ENCODE data around the gene FAXDC2.

DNA sequence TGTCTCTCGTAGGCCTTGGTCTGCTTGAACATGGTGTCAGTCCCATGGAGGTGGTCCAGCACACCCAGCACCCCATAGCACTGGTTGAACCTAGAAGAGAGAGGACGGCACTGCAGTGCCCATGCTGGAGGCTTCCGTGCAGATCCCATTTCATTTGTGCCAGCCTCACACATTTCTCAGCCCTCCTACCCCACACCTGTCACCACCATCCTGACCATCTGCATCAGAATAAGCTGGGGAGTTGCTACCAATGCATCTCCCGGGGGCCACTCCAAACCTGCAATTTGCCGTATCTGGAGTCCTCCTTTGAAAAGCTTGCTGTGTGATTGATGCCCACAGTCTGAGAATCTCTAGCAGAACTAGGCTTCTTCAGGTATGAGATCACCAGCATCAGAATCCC is 30.0 kb downstream of the FAXDC2 start:
- TF ChIP-seq, protein P1, sequence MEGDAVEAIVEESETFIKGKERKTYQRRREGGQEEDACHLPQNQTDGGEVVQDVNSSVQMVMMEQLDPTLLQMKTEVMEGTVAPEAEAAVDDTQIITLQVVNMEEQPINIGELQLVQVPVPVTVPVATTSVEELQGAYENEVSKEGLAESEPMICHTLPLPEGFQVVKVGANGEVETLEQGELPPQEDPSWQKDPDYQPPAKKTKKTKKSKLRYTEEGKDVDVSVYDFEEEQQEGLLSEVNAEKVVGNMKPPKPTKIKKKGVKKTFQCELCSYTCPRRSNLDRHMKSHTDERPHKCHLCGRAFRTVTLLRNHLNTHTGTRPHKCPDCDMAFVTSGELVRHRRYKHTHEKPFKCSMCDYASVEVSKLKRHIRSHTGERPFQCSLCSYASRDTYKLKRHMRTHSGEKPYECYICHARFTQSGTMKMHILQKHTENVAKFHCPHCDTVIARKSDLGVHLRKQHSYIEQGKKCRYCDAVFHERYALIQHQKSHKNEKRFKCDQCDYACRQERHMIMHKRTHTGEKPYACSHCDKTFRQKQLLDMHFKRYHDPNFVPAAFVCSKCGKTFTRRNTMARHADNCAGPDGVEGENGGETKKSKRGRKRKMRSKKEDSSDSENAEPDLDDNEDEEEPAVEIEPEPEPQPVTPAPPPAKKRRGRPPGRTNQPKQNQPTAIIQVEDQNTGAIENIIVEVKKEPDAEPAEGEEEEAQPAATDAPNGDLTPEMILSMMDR (optimal IDR thresholded peaks at IDR 0.05 in 1 of 3, IDR thresholded peaks at IDR 0.05 in 1 of 3, conservative IDR thresholded peaks at IDR 0.05 in 1 of 3; ENCODE audit: extremely low read depth in 1 of 3, insufficient read depth in 2 of 3, low read length in 3 of 3): no peak
- TF ChIP-seq EZH2 (IDR thresholded peaks at IDR 0.05; ENCODE audit: low read length): no peak
